GM21390 (cell line): ENCODE measurements around the gene UBC.
"Not testable (repeated sequence)": the region's sequence is repeated elsewhere in the genome, so short reads cannot be mapped to it uniquely, and the experiment has no call there.

Experiments
- ATAC-seq: cut with Tn5 transposase; IDR thresholded peaks from one replicate; pipeline ENCODE4 v1.9.1; 2021; ENCODE audit not compliant: unreplicated experiment

UBC gene

GRCh38 chr12:124887766-124888165 lies 26.7 kb downstream of the UBC start:
- ATAC-seq, result not testable (repeated sequence)

GRCh38 chr12:124884587-124885438 lies 29.6 kb downstream of the UBC start:
- peak; percentile 92 for ATAC-seq

DNA sequence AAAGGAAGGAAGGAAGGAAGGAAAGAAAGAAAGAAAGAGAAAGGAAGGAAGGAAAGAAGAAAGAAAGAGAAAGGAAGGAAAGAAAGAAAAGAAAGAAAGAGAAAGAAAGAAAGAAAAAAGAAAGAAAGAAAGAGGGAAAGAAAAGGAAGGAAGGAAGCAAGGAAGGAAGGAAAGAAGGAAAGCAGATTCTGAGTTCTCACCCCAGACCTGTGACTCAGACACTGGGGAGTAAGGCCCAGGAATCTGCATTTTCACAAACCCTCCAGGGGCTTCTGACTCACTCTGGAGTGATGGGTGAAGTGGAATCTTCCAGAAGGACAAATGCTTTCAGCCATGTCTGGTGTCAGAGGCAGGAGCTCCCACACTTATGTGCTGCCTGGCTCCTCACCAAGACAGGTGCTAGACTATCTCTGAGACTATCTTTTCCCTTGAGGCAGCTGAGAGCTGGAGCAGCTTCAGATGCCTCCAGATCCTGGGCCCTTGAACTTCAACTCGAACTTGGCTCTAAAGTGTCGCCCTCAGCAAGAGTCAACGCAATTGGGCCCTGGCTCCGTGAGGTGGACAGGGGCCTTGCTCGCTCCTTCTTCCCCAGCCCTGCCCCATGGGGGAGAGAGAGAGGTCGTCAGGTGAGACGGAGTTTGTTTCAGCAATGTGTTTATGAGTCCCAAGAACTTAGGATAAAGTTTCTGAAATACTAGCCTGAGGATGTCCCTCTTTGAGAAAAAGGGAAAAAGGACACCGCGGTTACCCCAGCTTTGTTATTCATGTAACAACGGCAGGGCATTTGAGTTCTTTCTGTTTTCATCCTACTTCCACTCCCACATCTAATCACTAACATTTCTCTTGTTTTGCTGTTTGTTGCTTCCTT lies 31.0 kb downstream of the UBC start:
- ATAC-seq, result no peak

DNA sequence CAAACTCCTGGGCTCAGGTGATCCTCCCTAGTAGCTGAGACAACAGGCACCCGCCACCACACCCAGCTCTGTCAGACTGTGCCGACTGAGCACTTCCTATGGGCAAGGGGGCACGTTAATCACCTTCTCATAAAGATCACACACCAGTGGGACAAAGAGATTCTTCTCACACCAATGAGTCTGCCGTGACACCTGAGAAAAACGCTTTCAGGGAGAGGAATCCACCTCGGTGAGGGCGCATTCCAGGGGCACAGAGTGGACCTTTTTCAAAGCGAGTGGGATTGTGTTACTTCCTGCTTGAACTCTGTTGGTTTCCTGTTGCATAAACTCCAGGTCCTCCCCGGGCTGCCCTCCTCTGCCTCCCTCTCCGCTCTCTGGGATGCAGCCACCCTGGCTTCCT lies 33.3 kb downstream of the UBC start:
- ATAC-seq, result no peak

GRCh38 chr12:124880335-124880734 lies 34.1 kb downstream of the UBC start:
- not testable (repeated sequence) for ATAC-seq

GRCh38 chr12:124878795-124879516 lies 35.5 kb downstream of the UBC start:
- ATAC-seq, result no peak

- ATAC-seq, result no peak
Measured at GRCh38 chr12:124877423-124877822, 37.0 kb downstream of the UBC start.

DNA sequence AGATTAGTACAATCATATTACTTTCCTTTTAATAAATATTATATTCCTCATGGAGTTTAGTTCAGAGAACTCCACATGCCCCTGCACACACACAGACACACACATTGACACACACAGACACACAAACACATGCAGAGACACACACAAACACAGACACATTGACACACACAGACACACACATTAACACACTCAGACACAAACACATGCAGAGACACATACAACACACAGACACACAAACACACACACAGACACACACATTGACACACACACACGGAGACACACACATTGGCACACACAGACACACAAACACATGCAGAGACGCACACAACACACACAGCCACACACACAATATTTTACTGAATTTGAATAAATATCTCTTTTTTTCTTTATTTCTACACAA lies 38.3 kb downstream of the UBC start:
- ATAC-seq, result no peak

DNA sequence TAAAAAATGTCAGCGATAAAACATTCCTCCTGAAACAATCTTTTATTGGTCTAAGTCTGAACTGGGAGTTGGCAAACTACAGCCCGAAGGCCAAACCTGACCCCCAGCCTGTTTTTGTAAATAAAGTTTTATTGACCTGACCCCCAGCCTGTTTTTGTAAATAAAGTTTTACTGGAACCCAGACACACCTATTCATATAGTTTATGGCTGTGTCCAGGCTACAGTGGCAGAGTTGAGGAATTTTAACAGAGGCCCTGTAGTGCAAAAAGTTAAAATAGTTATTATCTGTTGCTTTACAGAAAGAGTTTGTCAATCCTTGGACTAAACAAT lies 38.7 kb downstream of the UBC start:
- no peak for ATAC-seq

GRCh38 chr12:124874988-124875802 lies 39.3 kb downstream of the UBC start:
- no peak for ATAC-seq

DNA sequence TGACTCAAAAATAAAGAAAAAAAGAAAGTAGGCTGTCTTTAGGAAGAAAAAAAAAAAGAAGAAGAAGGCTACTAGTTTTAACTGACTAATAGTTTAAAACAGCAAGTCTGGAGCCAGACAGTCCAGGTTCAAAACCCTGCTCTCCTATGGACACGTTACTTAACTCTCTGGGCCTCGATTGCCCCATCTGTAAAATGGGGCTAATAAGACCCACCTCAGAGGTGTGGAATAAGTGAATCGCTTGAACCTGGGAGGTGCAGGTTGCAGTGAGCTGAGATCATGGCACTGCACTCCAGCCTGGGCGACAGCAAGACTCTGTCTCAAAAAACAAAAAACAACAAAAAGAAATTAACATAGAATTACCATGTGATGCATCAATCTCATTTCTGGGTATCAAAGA lies 40.3 kb downstream of the UBC start:
- ATAC-seq, result no peak

- no peak for ATAC-seq
Measured at GRCh38 chr12:124872068-124872719, 42.3 kb downstream of the UBC start.

GRCh38 chr12:124871297-124871696 lies 43.2 kb downstream of the UBC start:
- ATAC-seq, result no peak

DNA sequence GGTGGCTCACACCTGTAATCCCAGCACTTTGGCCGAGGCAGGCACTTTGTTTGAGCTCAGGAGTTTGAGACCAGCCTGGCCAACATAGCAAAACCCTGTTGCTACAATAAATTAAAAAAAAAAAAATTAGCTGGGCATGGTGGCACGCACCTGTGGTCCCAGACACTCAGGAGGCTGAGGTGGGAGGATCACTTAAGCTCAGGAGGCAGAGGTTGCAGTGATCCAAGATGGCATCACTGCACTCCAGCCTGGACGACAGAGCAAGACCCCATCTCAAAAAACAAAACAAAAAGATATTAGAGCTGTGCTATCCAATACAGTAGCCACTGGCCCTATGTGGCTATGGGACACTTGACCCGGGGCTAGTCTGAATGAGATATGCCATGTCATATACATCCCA lies 43.9 kb downstream of the UBC start:
- no peak for ATAC-seq

DNA sequence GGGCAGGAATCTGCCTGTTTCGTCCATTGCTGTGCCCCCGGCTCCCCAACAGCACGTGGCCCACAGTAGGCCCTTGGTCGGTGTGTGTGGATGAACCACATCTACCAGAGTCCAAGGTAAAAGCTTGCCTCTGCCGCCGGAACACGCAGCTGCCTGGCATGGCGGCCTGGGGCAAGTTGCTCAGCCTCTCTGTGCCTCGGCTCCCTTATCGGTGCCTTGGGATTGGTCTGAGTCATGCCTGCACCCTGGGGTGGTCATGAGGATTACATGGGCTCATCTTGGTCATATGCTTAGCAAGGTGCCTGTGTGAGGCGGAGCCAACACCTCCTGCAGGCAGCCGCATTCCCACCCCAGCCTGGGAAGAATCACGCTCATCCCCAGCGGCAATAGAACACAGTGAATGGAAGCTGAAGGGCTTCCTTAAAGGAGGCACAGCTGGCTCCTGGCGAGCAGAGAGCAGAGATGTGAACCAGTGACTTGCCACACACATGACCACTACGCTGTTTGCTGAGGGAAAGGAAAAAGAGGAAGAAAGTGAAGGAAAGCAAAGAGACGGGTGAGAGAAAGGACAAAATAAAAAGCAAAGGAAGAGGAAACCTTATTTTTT lies 45.3 kb downstream of the UBC start:
- peak; percentile 73 for ATAC-seq

DNA sequence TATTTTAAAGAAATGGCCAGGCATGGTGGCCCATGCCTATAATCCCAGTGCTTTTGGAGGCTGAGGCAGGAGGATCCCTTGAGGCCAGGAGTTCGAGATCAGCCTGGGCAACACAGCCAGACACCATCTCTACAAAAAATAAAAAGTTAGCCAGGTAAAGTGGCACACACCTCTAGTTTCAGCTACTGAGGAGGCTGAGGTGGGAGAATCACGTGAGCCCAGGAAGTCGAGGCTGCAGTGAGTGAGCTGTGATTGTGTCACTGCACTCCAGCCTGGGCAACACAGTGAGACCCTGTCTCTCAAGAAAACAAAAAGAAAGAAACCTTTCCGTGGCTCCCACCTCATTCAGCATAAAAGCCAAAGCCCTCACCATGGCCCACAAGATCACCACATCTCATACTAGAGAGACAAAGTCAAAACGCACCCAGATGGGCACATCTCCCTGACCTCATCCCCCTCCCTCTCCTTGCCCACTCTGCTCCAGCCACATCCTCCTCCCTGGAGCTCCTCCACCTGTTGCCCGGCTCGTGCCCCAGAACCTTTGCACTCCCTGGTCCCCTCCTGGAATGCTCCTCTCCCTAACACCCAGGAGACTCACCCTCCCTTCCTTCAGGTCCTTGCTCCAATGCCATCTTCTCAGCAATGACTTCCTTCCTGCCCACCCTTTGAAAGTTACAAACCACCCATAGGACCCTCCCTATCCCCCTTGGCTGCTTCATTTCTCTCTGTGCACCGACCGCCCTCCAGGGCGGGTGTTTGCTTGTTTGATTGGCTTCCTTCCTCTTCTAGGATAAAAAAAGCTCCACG lies 46.0 kb downstream of the UBC start:
- ATAC-seq, result peak; percentile 8

- no peak for ATAC-seq
Measured at GRCh38 chr12:124867401-124867930, 47.0 kb downstream of the UBC start.

DNA sequence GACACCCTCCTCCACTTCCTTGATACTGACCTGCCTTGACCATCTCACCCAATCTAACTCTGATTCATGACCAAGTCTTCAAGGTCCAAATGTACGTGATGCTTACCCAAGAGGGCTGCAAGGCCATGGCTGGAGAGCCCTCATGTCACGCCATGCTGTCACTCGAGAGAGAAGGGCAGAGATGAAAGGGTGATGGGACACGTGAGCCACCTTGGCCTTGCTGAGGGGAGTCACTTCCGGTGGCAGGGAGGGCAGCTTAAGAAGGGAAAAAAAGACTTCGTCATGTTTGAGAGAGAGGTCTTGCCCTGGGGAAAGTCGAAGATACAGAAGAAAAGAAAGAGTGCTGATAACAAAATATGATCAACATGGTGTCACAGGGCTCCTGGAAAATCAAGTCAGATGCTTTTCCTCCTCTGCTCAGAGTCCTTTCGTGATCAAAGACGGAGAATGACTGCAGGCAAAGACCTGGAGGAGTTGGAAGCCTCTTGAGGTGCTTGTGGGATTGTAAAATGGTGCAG lies 47.5 kb downstream of the UBC start:
- ATAC-seq, result no peak
